Activated T-cell treated with anti-CD3 and anti-CD28 coated beads, Interleukin-2, amount 50 U/mL, for 4 hours (primary cell): Measurements from ENCODE around the gene UNC79. TPM values are rescaled to one million over a fixed set of nuclear protein-coding genes. Genes with fewer than 3 reads are reported as not detected.

Experiments
- ATAC-seq, 2 donors: fragments of 200-7000 bp; cut with Tn5 transposase; one replicate each; pipeline ENCODE4 v1.10.0; 2021
- DNase-seq: peaks from one replicate; pipeline ENCODE4 v3.0.0-alpha.2; 2020
- H3K27me3 Mint-ChIP-seq: one replicate; pipeline ENCODE4 v1.8.0; 2021; ENCODE audit warnings: low read depth, mixed read lengths
- H3K36me3 Mint-ChIP-seq: one replicate; pipeline ENCODE4 v1.8.0; 2022; ENCODE audit warnings: mixed read lengths; ENCODE audit not compliant: insufficient read depth
- H3K4me1 Mint-ChIP-seq: one replicate; pipeline ENCODE4 v1.8.0; 2021; ENCODE audit warnings: low read depth, mixed read lengths
- H3K4me3 Mint-ChIP-seq: one replicate; pipeline ENCODE4 v1.8.0; 2021; ENCODE audit warnings: mild to moderate bottlenecking, moderate library complexity, mixed read lengths
- H3K9me3 Mint-ChIP-seq: one replicate; pipeline ENCODE4 v1.8.0; 2021; ENCODE audit warnings: mixed read lengths
- total RNA-seq, 3 donors: library from RNA; stranded (reverse); gene quantifications; one replicate each; pipeline ENCODE4 v1.2.1, GENCODE V29; 2021

Gene UNC79
- total RNA-seq, 3 donors from 2014 or later, result not detected

GRCh38 chr14:93734086-93734822 lies 303.5 kb downstream of the UNC79 start:
- no peaks in the 10 kb centered on the region for H3K36me3 Mint-ChIP-seq
- no peaks in the 10 kb centered on the region for H3K4me1 Mint-ChIP-seq
- ATAC-seq, result no peak
- H3K27me3 Mint-ChIP-seq, result peaks cover 10% of the 10 kb centered on the region
- no peak for DNase-seq
- no peak overlapping the region for H3K4me3 Mint-ChIP-seq
- no peaks in the 10 kb centered on the region for H3K9me3 Mint-ChIP-seq

- no peaks in the 10 kb centered on the region for H3K4me1 Mint-ChIP-seq
- no peaks in the 10 kb centered on the region for H3K9me3 Mint-ChIP-seq
- no peak overlapping the region for H3K4me3 Mint-ChIP-seq
- ATAC-seq (no peak), DNase-seq (no peak)
- no peaks in the 10 kb centered on the region for H3K36me3 Mint-ChIP-seq
- peaks cover 12% of the 10 kb centered on the region for H3K27me3 Mint-ChIP-seq
These were observed 304.5 kb downstream of the UNC79 start for GRCh38 chr14:93735206-93735605.

DNA sequence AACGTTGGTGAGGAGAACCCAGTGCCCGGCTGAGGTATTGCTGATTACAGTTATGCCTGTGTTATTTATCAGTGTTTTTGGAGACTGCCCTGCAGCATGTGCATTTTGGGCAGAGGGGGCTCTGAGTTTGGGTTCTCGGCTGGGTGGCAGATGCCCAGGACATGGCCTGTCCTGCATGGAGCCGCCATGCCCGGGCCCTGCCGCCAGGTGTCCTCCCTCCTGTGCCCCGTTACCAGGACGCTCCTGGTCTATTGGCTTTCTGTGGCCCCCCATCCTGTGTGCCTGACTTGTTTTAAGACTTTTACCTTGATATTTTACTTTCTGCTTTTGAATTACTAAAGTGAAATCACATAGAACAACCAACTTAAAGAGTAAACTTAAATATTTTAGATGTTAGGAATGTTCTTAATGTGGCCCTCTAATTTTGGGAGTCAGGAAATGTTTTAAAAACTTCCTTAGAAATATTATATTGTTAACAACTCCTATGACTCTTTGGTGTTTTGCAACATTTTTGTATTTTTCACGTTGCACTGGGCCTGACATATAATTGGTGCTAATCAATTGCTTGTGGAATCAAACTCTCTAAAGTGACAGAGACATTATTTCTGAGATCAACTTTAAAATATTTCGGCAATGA lies 305.8 kb downstream of the UNC79 start:
- H3K36me3 Mint-ChIP-seq, result no peaks in the 10 kb centered on the region
- no peak for ATAC-seq
- H3K4me3 Mint-ChIP-seq, result no peak overlapping the region
- H3K9me3 Mint-ChIP-seq, result no peaks in the 10 kb centered on the region
- H3K4me1 Mint-ChIP-seq, result no peaks in the 10 kb centered on the region
- H3K27me3 Mint-ChIP-seq, result peaks cover 12% of the 10 kb centered on the region
- DNase-seq, result no peak

- Mint-ChIP-seq H3K27me3 (peaks cover 12% of the 10 kb centered on the region), H3K36me3 (no peaks in the 10 kb centered on the region), H3K9me3 (no peaks in the 10 kb centered on the region), H3K4me1 (no peaks in the 10 kb centered on the region), H3K4me3 (no peak overlapping the region)
- no peak for DNase-seq
- no peak for ATAC-seq
These were observed 306.9 kb downstream of the UNC79 start for GRCh38 chr14:93737634-93738033.

DNA sequence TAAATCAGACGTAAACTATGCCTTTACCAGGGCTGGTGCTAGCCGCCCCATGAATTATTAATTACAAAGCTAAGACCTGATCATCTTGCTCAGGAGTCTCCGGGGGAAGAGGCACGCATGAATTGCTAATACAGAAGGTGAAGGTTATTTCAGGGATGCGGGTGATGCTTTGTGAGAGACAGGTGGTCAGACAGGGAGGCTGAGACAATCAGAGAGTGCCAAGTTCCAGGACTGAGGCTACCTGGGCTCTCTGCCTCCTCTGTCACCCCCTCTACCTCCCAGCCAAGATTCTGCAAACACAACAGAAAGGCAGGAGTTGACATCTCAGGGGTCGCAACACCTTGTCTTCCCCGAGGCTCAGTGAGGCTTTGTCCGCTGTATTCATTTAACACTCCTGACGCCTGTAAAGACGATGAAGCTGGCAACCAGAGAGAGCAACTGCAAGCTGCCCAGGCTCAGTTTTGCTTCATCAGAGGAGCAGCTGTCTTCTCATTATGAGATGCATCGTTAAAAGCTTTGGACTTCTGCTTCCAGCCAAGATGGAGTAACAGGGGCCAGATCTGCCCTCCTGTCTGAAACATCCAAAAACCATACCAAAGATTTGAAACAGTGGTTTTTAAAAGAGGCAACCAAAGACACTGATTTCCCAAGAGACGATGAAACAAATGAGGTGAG lies 311.0 kb downstream of the UNC79 start:
- peaks cover 14% of the 10 kb centered on the region for H3K27me3 Mint-ChIP-seq
- no peak overlapping the region for H3K4me3 Mint-ChIP-seq
- no peaks in the 10 kb centered on the region for H3K36me3 Mint-ChIP-seq
- ATAC-seq (no peak), DNase-seq (no peak)
- no peaks in the 10 kb centered on the region for H3K9me3 Mint-ChIP-seq
- no peaks in the 10 kb centered on the region for H3K4me1 Mint-ChIP-seq

GRCh38 chr14:93742761-93743160 lies 312.0 kb downstream of the UNC79 start:
- ATAC-seq (no peak), DNase-seq (no peak)
- Mint-ChIP-seq H3K27me3 (peaks cover 9% of the 10 kb centered on the region), H3K36me3 (no peaks in the 10 kb centered on the region), H3K4me1 (no peaks in the 10 kb centered on the region), H3K4me3 (no peak overlapping the region), H3K9me3 (no peaks in the 10 kb centered on the region)

DNA sequence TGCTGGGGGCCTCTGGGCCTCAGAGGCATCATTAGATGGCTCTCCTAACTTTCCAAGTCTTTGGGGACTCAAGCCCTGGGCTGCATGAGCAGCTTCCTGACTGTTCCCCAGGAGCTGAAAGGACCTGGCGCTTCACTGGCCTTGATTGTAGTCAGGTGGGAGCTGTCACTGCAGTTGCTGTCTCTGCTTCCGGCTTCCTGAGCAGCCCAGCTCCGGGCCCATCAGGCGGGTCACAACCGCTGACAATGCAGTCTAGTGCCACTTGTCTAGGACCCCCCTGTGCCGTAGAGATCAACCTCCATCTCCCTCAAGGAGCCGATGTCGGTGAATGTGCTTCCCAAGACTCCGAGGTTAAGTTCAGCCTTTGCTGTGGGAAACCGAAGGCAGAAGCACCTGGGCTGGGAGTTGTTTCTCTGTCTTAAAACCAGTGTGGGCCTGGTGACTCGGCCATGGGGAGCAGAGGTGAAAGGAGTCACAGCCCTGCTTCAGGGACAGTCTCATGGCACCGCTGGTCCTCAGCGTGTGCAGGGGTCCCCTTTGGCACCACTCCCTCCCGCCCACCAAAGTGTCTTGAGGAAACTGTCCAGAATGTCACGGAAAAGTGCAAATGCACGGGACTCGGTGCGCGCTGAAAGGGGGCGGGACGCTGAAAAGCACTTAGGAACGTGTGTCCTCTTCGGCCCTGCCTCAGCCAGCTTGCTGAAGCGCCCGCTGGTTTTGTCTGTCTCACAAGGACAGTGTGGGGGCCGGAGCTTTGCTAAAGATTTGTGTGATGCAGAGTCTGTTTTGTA lies 312.7 kb downstream of the UNC79 start:
- H3K4me1 Mint-ChIP-seq, result no peaks in the 10 kb centered on the region
- H3K9me3 Mint-ChIP-seq, result no peaks in the 10 kb centered on the region
- H3K27me3 Mint-ChIP-seq, result peaks cover 5% of the 10 kb centered on the region
- DNase-seq (no peak), ATAC-seq (no peak)
- H3K36me3 Mint-ChIP-seq, result no peaks in the 10 kb centered on the region
- H3K4me3 Mint-ChIP-seq, result no peak overlapping the region

DNA sequence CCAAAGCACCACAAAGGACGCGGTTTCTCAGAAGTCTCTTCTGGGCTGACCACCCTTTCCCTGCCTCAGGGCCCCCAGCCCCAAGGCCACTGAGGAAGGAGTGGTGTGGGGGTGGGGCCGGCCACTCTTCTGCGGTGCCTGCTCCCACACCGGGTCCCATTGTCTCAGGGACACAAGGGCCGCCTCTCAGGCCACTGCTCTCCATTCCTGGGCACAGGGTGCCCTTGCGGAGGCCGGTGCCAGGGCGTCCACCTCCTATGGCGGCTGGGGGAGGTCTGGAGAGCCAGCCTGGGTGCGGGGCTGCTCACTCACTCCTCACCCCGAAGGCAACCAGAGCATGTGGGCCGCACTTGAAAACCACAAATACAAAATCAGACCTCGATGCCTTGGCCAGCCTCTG lies 313.4 kb downstream of the UNC79 start:
- H3K9me3 Mint-ChIP-seq, result no peaks in the 10 kb centered on the region
- H3K4me3 Mint-ChIP-seq, result no peak overlapping the region
- peaks cover 5% of the 10 kb centered on the region for H3K27me3 Mint-ChIP-seq
- ATAC-seq, result no peak
- DNase-seq, result no peak
- no peaks in the 10 kb centered on the region for H3K4me1 Mint-ChIP-seq
- no peaks in the 10 kb centered on the region for H3K36me3 Mint-ChIP-seq

DNA sequence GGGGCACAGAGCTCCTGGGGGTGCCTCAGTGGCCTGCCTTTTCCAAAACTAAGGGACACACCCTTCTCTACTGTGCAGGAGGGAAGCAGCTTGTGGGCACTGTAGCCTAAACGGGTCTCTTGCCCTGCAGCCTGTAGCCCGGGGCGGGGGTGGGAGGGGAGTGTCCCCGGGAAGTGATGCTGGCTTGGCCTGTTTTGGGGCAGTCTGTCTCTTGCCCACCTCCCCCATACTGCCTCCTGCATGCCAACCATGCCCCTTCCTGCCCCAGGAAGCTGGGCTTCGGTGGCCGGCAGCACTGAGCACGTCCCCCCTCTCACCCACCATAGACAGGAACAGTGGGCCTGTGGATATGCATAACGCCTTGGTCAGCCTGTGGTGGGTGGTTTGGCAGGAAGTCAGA lies 314.1 kb downstream of the UNC79 start:
- ATAC-seq (no peak), DNase-seq (no peak)
- H3K4me3 Mint-ChIP-seq, result no peak overlapping the region
- H3K27me3 Mint-ChIP-seq, result peaks cover 2% of the 10 kb centered on the region
- H3K9me3 Mint-ChIP-seq, result no peaks in the 10 kb centered on the region
- H3K4me1 Mint-ChIP-seq, result no peaks in the 10 kb centered on the region
- no peaks in the 10 kb centered on the region for H3K36me3 Mint-ChIP-seq

DNA sequence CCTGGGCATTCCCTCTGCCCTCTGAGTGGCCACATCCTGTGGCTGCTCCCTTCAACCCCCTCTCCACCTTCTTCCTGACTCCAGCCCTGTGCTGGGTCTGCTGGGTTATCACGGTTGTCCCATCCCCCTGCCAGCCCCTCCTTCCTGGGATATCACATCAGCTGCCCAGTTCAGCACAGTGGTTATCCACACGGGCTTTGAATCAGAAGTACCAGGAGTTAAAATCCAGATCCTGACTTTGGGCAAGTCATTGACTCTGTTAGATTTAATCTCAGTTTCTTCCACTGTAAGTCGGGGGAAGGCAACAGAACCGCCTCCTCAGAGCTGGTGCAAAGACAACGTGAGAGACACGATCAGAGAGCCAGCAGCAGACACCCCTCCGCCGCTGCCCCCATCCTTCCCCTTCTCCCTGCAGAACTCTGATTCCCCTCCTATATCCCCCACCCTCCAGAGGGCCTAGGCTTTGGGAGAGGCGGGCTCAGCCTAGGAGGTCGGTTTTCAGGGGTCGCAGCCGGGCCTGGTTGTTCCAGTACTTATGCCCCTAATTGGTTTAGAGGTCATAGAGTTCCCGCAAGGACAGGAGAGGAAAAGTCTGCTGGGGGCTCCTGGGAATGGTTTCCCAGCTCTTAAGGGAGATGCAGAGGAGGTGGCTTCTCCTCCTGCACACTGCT lies 315.0 kb downstream of the UNC79 start:
- H3K27me3 Mint-ChIP-seq, result peaks cover 2% of the 10 kb centered on the region
- H3K4me1 Mint-ChIP-seq, result no peaks in the 10 kb centered on the region
- no peak for ATAC-seq

DNA sequence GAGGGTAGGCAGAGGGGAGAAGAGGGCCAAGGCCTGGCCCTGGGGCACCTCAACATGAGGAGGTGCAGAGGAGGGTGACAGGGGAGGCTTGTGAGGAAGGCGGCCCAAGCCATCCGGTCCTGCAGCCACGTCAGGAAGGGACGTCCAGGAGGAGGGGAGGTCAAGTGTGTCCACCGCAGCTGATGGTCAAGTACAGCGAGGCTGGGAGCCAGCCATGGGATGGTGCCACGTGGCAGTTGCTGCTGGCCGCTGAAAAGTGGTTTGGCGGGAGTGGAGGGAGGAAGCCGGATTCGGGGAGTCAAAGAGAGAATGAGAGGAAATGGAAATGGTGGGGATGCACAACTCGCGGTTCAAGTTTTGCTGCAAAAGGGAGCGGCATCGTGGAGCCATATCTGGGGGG lies 316.4 kb downstream of the UNC79 start:
- Mint-ChIP-seq H3K36me3 (no peaks in the 10 kb centered on the region), H3K9me3 (no peaks in the 10 kb centered on the region), H3K4me3 (no peak overlapping the region), H3K4me1 (no peaks in the 10 kb centered on the region), H3K27me3 (peaks cover 2% of the 10 kb centered on the region)
- no peak for DNase-seq
- ATAC-seq, result no peak

More for the DNA sequence above, 315.0 kb downstream of the UNC79 start:
- no peak for DNase-seq
- Mint-ChIP-seq H3K4me3 (no peak overlapping the region), H3K36me3 (no peaks in the 10 kb centered on the region), H3K9me3 (no peaks in the 10 kb centered on the region)

GRCh38 chr14:93747560-93747959 lies 316.8 kb downstream of the UNC79 start:
- H3K4me3 Mint-ChIP-seq, result no peak overlapping the region
- H3K9me3 Mint-ChIP-seq, result no peaks in the 10 kb centered on the region
- DNase-seq (no peak), ATAC-seq (no peak)
- no peaks in the 10 kb centered on the region for H3K36me3 Mint-ChIP-seq
- H3K27me3 Mint-ChIP-seq, result peaks cover 2% of the 10 kb centered on the region
- H3K4me1 Mint-ChIP-seq, result no peaks in the 10 kb centered on the region

DNA sequence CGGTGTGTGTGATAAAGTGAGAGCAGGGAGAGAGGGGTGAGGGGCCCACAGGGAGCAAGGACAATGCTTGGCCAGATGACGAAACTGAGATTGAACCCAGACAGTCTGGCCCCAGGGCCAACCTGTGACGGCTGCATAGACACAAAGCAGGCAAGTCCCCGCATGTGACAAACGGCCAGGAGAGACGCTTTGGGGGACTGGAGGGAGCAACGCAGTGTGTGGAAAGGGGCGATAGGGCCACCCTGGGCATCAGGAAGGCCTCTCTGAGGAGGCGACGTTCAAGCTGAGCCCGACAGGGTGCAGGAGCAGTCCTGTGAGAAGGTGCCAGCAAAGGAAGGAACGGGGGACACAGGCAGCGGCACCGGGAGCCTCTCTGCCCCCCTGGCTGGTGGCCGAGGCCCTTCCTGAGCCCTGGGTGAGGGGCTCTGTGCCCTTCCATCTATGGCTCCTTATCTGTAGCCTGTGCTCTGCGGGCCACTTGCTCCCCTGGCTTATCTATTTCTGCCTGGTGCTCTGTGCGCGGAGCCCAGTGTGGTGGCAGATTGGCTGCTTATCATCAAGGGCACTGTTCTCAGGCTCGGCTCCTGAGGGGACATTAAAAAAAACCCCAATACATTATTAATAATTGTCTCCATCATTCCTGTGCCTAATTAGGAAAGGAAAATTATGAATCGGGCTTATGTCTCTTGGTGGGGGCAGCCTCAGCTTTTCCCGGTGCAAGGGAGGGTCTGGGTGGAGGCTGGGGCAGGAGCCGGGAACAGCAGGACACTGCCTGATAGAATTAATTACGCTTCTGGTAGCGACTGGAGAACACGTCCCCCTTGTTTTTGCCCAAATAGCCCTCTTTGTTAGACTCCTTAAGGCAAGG lies 317.7 kb downstream of the UNC79 start:
- H3K9me3 Mint-ChIP-seq, result no peaks in the 10 kb centered on the region
- DNase-seq, result no peak
- H3K4me1 Mint-ChIP-seq, result no peaks in the 10 kb centered on the region
- H3K27me3 Mint-ChIP-seq, result peaks cover 2% of the 10 kb centered on the region
- no peak for ATAC-seq
- H3K4me3 Mint-ChIP-seq, result no peak overlapping the region
- H3K36me3 Mint-ChIP-seq, result no peaks in the 10 kb centered on the region
